ENCODE results near the gene ARL16.

ARL16 gene, protein sequence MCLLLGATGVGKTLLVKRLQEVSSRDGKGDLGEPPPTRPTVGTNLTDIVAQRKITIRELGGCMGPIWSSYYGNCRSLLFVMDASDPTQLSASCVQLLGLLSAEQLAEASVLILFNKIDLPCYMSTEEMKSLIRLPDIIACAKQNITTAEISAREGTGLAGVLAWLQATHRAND

DNA sequence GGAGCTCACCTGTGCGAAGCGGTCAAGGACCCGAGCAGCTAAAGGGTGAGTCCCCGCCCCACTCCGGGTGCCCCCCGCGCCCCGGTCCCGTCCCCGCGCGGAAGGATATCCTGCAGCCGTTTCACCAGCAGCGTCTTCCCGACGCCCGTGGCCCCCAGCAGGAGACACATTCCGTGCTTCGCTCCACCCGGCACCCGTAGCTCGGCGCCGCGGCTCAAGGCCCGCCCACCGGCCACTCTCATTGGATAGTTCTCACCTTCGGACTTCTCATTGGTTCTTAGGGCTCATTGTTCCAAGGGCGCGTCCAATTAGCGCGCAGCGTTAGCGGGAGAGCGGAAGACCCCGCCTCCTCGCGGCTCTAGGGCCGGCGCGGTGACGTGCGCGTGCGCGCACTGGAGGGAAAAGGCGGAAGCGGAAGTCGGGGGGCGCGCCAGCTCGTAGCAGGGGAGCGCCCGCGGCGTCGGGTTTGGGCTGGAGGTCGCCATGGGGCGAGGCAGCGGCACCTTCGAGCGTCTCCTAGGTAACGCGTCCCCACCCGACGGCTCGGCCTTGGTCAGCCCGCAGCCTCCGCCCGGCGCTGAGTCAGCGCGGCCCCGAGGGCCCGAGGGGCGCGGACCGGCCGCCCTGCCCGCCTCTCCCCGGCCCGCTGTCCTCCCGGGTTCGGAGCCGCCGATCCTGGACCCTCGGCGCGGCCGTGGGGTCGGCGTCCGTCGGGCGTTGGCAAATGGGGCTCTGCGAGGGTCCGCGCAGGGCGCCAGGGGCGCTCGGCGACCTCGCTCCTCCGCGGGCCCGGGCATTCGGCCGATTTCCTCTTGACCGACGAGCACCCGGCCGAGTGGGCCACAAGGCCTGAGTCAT, at the start of gene ARL16, which contains the start of gene HGS:
ARL16 (minus strand) TSS at position 214 of the 858 bp plus-strand sequence; CDS start at position 170, 44 bp downstream.
HGS (plus strand) TSS at position 428 of the 858 bp plus-strand sequence; CDS start at position 484, 56 bp downstream.
- H3K36me3 ChIP-seq (ENCODE audit: insufficient read depth, low read length) = peaks cover 21% of the 10 kb centered on the region; the same call in 1 of the 2 replicates
- H3K27ac ChIP-seq (ENCODE audit: low read depth, low read length) = peak within 1 kb of the TSS; percentile 97
- H3K27me3 ChIP-seq (ENCODE audit: insufficient read depth, low read length) = no peaks in the 10 kb centered on the region
- H3K4me3 ChIP-seq (ENCODE audit: low read depth, low read length) = peak within 1 kb of the TSS; percentile 93
- H3K79me2 ChIP-seq (ENCODE audit: control insufficient read depth, insufficient read depth, low read length, unreplicated experiment) = peaks cover 63% of the 10 kb centered on the region
- H2AFZ ChIP-seq (ENCODE audit: low read length, unreplicated experiment) = peak within 1 kb of the TSS; percentile 53
- peaks cover 14% of the 10 kb centered on the region for H3K4me1 ChIP-seq (ENCODE audit: control insufficient read depth, insufficient read depth, low read length, unreplicated experiment)

DNA sequence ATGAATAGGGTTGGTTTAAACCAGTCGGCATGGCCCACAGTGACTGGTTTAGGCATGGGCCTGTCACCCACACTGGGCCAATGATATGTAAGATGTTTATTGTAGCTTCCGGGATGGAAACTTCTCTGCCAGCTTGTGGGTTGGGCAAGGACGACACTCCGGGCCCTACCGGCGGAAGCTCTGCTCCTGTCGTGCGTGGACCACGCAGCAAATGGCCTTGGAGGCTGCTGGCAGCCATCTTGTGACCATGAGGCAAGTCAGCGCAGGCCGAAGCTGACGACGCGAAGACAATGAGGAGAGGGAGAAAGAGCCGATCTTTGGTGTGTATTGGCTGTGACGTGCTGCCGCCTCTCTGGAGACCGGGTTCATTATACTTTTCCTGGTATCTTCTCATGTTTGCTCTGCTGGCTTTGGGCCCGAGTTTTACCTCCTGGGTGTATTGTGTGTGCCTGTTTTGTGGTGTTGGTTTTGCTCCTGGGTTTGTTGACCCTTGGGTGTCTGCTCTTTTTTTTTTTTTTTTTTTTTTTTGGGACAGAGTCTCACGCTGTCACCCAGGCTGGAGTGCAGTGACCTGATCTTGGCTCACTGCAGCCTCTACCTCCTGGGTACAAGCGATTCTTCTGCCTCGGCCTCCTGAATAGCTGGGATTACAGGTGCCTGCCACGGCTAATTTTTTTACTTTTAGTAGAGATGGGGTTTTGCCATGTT, 43.9 kb upstream of the ARL16 start:
- no peak overlapping the region for H2AFZ ChIP-seq (ENCODE audit: low read length, unreplicated experiment)
- 0 out of 2 replicates have a peak, but pooled peaks cover under 1% of the 10 kb centered on the region for H3K27me3 ChIP-seq (ENCODE audit: insufficient read depth, low read length)
- H3K4me3 ChIP-seq (ENCODE audit: low read depth, low read length) = no peak overlapping the region
- no peaks in the 10 kb centered on the region for H3K36me3 ChIP-seq (ENCODE audit: insufficient read depth, low read length)
- H3K79me2 ChIP-seq (ENCODE audit: control insufficient read depth, insufficient read depth, low read length, unreplicated experiment) = no peaks in the 10 kb centered on the region
- no peak overlapping the region for H3K27ac ChIP-seq (ENCODE audit: low read depth, low read length)
- peaks cover 7% of the 10 kb centered on the region for H3K4me1 ChIP-seq (ENCODE audit: control insufficient read depth, insufficient read depth, low read length, unreplicated experiment)

DNA sequence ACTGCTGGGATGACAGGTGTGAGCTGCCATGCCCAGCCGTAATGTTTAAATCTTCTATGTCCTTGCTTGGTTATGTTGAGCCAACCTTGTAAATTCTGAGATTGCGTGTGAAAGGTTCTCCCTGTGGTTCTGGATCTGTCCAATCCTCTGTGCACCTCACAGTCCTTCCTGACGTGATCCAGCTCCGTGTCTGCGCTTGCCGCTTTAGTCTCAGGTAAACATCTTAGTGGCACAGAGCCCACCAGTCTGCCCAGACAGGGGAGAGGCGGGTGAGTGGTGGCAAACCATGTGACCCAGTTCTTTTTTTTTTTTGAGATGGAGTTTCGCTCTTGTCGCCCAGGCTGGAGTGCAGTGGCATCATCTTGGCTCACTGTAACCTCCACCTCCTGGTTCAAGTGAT, 42.4 kb upstream of the ARL16 start:
- H3K4me1 ChIP-seq (ENCODE audit: control insufficient read depth, insufficient read depth, low read length, unreplicated experiment) = peaks cover 13% of the 10 kb centered on the region
- H3K36me3 ChIP-seq (ENCODE audit: insufficient read depth, low read length) = no peaks in the 10 kb centered on the region
- H2AFZ ChIP-seq (ENCODE audit: low read length, unreplicated experiment) = no peak overlapping the region
- H3K27me3 ChIP-seq (ENCODE audit: insufficient read depth, low read length) = no peaks in the 10 kb centered on the region
- no peak overlapping the region for H3K27ac ChIP-seq (ENCODE audit: low read depth, low read length)
- H3K4me3 ChIP-seq (ENCODE audit: low read depth, low read length) = no peak overlapping the region
- no peaks in the 10 kb centered on the region for H3K79me2 ChIP-seq (ENCODE audit: control insufficient read depth, insufficient read depth, low read length, unreplicated experiment)

DNA sequence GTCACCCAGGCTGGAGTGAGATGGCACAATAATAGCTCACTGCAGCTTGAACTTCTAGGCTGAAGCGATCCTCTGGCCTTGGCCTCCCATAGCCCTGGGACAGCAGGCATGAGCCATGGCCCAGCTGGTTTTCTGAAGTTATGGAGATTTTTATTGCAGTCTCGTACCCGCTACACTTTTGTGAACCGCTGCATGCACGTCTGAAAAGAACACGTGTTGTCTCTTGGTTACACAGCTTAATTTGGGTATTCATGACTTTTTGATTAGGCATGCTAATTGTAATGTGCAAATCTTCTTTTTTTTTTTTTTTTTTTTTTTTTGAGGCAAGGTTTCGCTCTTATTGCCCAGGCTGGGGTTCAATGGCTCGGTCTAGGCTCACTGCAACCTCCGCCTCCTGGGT, 41.8 kb upstream of the ARL16 start:
- H2AFZ ChIP-seq (ENCODE audit: low read length, unreplicated experiment) = no peak overlapping the region
- no peaks in the 10 kb centered on the region for H3K36me3 ChIP-seq (ENCODE audit: insufficient read depth, low read length)
- H3K27ac ChIP-seq (ENCODE audit: low read depth, low read length) = no peak overlapping the region
- H3K4me1 ChIP-seq (ENCODE audit: control insufficient read depth, insufficient read depth, low read length, unreplicated experiment) = peaks cover 13% of the 10 kb centered on the region
- no peak overlapping the region for H3K4me3 ChIP-seq (ENCODE audit: low read depth, low read length)
- H3K27me3 ChIP-seq (ENCODE audit: insufficient read depth, low read length) = no peaks in the 10 kb centered on the region
- no peaks in the 10 kb centered on the region for H3K79me2 ChIP-seq (ENCODE audit: control insufficient read depth, insufficient read depth, low read length, unreplicated experiment)

DNA sequence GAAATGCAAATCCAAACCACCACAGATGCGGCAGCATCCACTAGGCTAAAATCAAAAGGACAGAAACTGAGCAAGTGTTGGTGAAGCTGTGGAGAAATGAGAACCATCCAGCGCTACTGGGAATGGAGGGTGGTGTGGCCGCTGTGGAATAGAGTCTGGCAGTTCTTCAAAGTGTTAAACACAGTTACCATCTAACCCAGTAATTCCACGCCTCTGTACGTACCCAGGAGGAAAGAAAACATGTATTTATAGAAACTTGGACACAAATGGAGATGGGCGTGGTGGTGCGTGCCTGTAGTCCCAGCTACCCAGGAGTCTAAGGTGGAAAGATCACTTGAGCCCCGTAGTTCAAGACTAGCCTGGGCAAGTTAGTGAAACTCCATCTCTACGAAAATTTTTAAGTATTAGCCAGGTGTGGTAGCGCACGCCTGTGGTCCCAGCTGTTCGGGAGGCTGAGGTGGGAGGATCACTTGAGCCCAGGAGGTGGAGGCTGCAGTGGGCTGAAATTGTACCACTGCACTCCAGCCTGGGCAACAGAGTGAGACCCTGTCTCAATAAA, 40.1 kb upstream of the ARL16 start:
- no peak overlapping the region for H3K27ac ChIP-seq (ENCODE audit: low read depth, low read length)

GRCh38 chr17:81722184-81723120, 38.9 kb upstream of the ARL16 start:
- H3K36me3 ChIP-seq (ENCODE audit: insufficient read depth, low read length) = no peaks in the 10 kb centered on the region
- H3K4me1 ChIP-seq (ENCODE audit: control insufficient read depth, insufficient read depth, low read length, unreplicated experiment) = peaks cover 13% of the 10 kb centered on the region
- H3K79me2 ChIP-seq (ENCODE audit: control insufficient read depth, insufficient read depth, low read length, unreplicated experiment) = no peaks in the 10 kb centered on the region
- H3K4me3 ChIP-seq (ENCODE audit: low read depth, low read length) = no peak overlapping the region
- H3K27me3 ChIP-seq (ENCODE audit: insufficient read depth, low read length) = no peaks in the 10 kb centered on the region
- no peak overlapping the region for H2AFZ ChIP-seq (ENCODE audit: low read length, unreplicated experiment)
- no peak overlapping the region for H3K27ac ChIP-seq (ENCODE audit: low read depth, low read length)

More for the DNA sequence above, 40.1 kb upstream of the ARL16 start:
- Histone ChIP-seq H3K4me1 (ENCODE audit: control insufficient read depth, insufficient read depth, low read length, unreplicated experiment) (peaks cover 13% of the 10 kb centered on the region), H3K4me3 (ENCODE audit: low read depth, low read length) (no peak overlapping the region), H3K79me2 (ENCODE audit: control insufficient read depth, insufficient read depth, low read length, unreplicated experiment) (no peaks in the 10 kb centered on the region), H2AFZ (ENCODE audit: low read length, unreplicated experiment) (no peak overlapping the region), H3K36me3 (ENCODE audit: insufficient read depth, low read length) (no peaks in the 10 kb centered on the region), H3K27me3 (ENCODE audit: insufficient read depth, low read length) (no peaks in the 10 kb centered on the region)

GRCh38 chr17:81720267-81721071, 36.9 kb upstream of the ARL16 start:
- no peak overlapping the region for H3K27ac ChIP-seq (ENCODE audit: low read depth, low read length)

DNA sequence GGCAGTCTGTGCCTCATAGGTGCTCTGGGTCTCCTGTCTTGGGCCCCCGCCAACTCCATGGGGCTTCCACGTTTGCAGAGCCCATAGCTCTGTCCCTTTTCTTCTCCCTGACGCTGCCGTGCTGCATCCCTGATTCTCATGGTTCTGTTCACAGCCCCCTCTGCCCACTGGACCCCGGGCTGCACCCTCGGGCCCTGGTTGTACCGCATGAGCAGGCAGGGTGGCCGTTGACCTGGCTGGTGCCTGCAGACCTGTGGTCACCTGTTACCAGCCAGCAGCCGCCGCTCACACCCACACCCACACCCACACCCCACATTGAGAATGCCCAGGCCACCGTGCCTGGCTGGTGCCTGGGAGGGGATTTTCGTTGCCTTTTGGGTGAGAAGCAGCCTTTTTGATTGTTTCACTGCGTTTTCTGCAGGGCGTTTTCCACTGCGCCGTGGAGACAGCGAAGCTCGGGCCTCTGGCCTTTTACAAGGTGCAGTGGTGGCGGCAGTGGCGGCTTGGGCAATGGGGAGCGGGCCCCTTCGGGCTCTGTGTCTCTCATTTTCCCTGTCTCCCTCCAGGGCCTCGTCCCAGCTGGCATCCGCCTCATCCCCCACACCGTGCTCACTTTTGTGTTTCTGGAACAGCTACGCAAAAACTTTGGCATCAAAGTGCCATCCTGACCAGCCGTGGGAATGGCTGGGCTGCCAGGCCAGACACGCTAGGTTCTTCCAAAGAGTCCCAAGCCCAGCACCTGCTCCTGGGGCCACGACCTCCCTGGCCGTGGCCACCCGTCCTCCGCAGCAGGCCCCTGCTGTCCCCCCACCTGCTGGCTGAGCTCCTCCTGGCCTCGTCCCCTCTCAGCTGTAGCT, 36.0 kb upstream of the ARL16 start:
- no peak overlapping the region for H3K4me3 ChIP-seq (ENCODE audit: low read depth, low read length)
- no peak overlapping the region for H2AFZ ChIP-seq (ENCODE audit: low read length, unreplicated experiment)
- H3K79me2 ChIP-seq (ENCODE audit: control insufficient read depth, insufficient read depth, low read length, unreplicated experiment) = no peaks in the 10 kb centered on the region
- H3K4me1 ChIP-seq (ENCODE audit: control insufficient read depth, insufficient read depth, low read length, unreplicated experiment) = peaks cover 13% of the 10 kb centered on the region
- no peaks in the 10 kb centered on the region for H3K27me3 ChIP-seq (ENCODE audit: insufficient read depth, low read length)
- no peak overlapping the region for H3K27ac ChIP-seq (ENCODE audit: low read depth, low read length)
- no peaks in the 10 kb centered on the region for H3K36me3 ChIP-seq (ENCODE audit: insufficient read depth, low read length)

More at GRCh38 chr17:81720267-81721071, 36.9 kb upstream of the ARL16 start:
- H3K79me2 ChIP-seq (ENCODE audit: control insufficient read depth, insufficient read depth, low read length, unreplicated experiment) = no peaks in the 10 kb centered on the region
- no peak overlapping the region for H3K4me3 ChIP-seq (ENCODE audit: low read depth, low read length)
- no peak overlapping the region for H2AFZ ChIP-seq (ENCODE audit: low read length, unreplicated experiment)
- no peaks in the 10 kb centered on the region for H3K36me3 ChIP-seq (ENCODE audit: insufficient read depth, low read length)
- H3K4me1 ChIP-seq (ENCODE audit: control insufficient read depth, insufficient read depth, low read length, unreplicated experiment) = peaks cover 13% of the 10 kb centered on the region
- H3K27me3 ChIP-seq (ENCODE audit: insufficient read depth, low read length) = no peaks in the 10 kb centered on the region

DNA sequence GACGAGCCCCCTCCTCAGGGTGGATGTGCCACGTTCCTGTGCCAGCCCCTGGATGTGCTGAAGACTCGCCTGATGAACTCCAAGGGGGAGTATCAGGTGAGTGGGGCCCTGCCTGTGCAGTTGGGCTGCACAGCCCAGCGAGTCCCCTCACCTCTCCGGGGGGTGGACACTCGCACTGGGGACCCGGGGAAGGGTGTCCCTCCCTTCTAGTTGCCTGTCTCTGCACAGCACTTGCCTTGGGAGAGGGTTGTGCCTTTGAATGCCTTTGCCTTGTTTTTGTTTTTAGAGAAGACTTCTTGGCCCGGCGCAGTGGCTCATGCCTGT, 34.1 kb upstream of the ARL16 start:
- Histone ChIP-seq H2AFZ (ENCODE audit: low read length, unreplicated experiment) (no peak overlapping the region), H3K4me1 (ENCODE audit: control insufficient read depth, insufficient read depth, low read length, unreplicated experiment) (peaks cover 9% of the 10 kb centered on the region), H3K27ac (ENCODE audit: low read depth, low read length) (no peak overlapping the region), H3K36me3 (ENCODE audit: insufficient read depth, low read length) (no peaks in the 10 kb centered on the region), H3K4me3 (ENCODE audit: low read depth, low read length) (no peak overlapping the region), H3K79me2 (ENCODE audit: control insufficient read depth, insufficient read depth, low read length, unreplicated experiment) (peaks cover 2% of the 10 kb centered on the region), H3K27me3 (ENCODE audit: insufficient read depth, low read length) (no peaks in the 10 kb centered on the region)

Measured in ACC112 (cell line).